Effector memory CD4-positive, alpha-beta T cell (primary cell): ENCODE results near the gene ADAM21.
"Not testable (repeated sequence)": the region's sequence is repeated elsewhere in the genome, so short reads cannot be mapped to it uniquely, and the experiment has no call there.

ENCODE experiments used
- DNase-seq, 3 donors: peaks; one replicate each; pipeline ENCODE4 v3.0.0-alpha.2; 2020
- H3K27ac ChIP-seq: 2 replicates; pipeline ENCODE4 v1.7.0; 2013; ENCODE audit warnings: mild to moderate bottlenecking, low read length, moderate library complexity; ENCODE audit not compliant: insufficient read depth, poor library complexity, severe bottlenecking
- H3K27me3 ChIP-seq: replicated peaks from 2 replicates; pipeline ENCODE4 v1.7.0; 2013; ENCODE audit warnings: mild to moderate bottlenecking, low read length; ENCODE audit not compliant: insufficient read depth, control insufficient read depth, poor library complexity, severe bottlenecking
- H3K36me3 ChIP-seq: 2 replicates; pipeline ENCODE4 v1.7.0; 2013; ENCODE audit warnings: mild to moderate bottlenecking, low read length, moderate library complexity; ENCODE audit not compliant: control insufficient read depth, insufficient read depth
- H3K4me1 ChIP-seq: 2 replicates; pipeline ENCODE4 v1.7.0; 2013; ENCODE audit warnings: low read length, mild to moderate bottlenecking; ENCODE audit not compliant: control insufficient read depth, insufficient read depth, poor library complexity, severe bottlenecking
- H3K4me3 ChIP-seq: 2 replicates; pipeline ENCODE4 v1.7.0; 2013; ENCODE audit warnings: low read length, low read depth, mild to moderate bottlenecking; ENCODE audit not compliant: insufficient read depth, poor library complexity, severe bottlenecking
- H3K9me3 ChIP-seq: 2 replicates; pipeline ENCODE4 v1.7.0; 2013; ENCODE audit warnings: mild to moderate bottlenecking, low read length, moderate library complexity; ENCODE audit not compliant: control insufficient read depth

ADAM21 gene

DNA sequence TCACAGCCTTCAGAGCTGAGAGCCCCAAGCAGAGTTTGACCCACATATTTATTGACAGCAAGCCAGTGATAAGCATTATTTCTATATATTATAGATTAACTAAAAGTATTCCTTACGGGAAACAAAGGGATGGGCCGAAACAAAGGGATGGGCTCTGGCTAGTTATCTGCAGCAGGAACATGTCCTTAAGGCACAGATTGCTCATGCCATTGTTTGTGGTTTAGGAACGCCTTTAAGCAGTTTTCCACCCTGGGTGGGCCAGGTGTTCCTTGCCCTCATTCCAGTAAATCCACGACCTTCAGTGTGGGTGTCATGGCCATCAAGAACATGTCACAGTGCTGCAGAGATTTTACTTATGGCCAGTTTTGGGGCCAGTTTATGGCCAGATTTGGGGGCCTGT is 25.4 kb upstream of the ADAM21 start:
- not testable (repeated sequence) for DNase-seq, H3K4me3 ChIP-seq, H3K9me3 ChIP-seq, H3K4me1 ChIP-seq, H3K27me3 ChIP-seq, H3K36me3 ChIP-seq, H3K27ac ChIP-seq

DNA sequence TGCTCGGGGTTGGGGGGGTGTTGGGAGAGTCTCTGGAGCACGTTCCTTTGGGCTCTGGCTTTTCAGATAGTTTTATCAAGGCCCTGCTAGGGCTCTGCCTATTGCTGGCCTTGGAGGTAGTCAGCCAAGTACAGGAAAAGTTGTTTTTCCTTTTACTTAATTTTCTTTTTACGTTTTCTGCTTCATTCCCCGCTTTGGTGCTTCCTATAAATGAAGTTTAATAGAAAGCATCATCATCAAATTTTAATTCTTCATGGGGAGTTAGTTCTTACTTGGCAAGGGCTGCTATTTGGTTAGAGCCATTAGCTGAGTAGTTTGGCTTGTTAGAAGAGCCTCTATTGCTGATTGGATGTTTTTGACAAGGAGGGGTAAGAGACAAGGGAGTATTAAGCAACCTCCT is 15.1 kb upstream of the ADAM21 start:
- H3K9me3 ChIP-seq: peaks cover 3% of the 10 kb centered on the region
- H3K4me1 ChIP-seq: no peaks in the 10 kb centered on the region

DNA sequence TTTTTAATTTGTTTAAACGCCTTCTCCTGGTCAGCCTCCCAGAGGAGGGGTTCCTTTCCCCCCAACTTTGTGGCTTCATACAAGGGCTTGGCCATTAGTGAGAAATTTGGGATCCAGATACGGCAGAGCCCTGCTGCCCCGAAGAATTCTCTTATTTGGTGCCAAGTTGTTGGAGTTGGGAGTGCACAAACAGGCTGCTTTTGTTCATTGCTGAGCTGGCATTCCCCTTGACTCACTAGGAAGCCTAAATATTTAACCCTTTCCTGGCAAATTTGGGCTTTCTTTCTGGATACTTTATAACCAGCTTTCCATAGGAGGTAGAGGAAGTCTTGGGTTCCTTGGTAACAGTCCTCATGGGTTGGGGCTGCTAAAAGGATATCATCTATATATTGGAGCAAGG is 10.3 kb upstream of the ADAM21 start:
- Histone ChIP-seq H3K27ac (no peak overlapping the region), H3K4me1 (no peaks in the 10 kb centered on the region), H3K4me3 (no peak overlapping the region), H3K27me3 (no peaks in the 10 kb centered on the region), H3K9me3 (peaks cover 15% of the 10 kb centered on the region), H3K36me3 (no peaks in the 10 kb centered on the region)
- no peak for DNase-seq

More for the DNA sequence above, 15.1 kb upstream of the ADAM21 start:
- no peak for DNase-seq
- Histone ChIP-seq H3K36me3 (no peaks in the 10 kb centered on the region), H3K27ac (no peak overlapping the region), H3K27me3 (no peaks in the 10 kb centered on the region), H3K4me3 (no peak overlapping the region)

DNA sequence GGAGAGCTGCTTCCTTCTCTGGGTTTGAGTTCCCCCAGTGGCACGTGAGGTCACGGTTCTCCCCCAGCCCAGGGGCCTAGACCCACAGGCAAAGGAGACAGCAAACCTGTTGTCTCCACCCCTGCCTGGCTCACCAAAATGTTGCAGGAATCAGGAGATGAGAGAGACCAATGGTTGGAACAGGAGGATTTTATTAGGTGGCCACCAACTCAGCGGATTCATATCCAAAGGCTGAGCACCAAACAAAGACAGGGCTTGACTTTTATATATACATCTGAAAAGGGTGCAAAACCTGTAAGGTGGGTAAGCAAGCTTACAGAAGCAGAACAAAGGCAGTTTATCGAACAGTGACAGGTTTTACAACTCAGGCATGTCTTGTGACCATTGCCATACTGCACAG is 9.2 kb upstream of the ADAM21 start:
- no peaks in the 10 kb centered on the region for H3K36me3 ChIP-seq
- H3K27ac ChIP-seq: no peak overlapping the region
- no peaks in the 10 kb centered on the region for H3K27me3 ChIP-seq
- H3K4me1 ChIP-seq: no peaks in the 10 kb centered on the region
- no peak for DNase-seq
- no peak overlapping the region for H3K4me3 ChIP-seq
- H3K9me3 ChIP-seq: peaks cover 15% of the 10 kb centered on the region

DNA sequence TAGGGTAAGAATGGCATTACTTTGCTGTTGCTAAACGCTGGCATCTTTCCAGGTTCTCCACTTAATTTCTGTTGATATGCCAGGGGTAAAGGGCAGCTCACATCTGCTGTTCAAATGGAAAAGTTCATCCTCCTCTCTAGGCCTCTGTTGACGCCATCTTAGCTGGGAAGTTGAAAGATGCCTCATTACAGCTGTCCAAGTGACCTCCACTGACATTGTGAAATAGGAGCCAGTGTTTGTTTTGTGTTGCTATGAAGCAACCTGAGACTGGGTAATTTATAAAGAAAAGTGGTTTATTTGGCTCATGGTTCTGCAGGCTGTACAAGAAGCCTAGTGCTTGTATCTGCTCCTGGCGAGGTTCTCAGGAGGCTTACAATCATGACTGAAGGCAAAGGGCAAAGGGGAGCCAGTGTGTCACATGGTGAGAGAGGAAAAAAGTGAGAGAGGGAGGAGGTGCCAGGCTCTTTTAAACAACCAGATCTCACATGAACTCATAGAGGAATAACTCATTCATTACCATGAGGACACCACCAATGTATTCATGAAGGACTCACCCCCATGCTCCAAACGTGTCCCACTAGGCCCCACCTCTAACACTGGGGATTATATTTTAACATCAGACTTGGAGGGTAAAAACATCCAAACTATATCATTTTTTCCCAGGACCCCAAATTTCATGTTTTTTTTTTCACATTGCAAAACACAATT is 3.2 kb upstream of the ADAM21 start:
- H3K4me3 ChIP-seq: no peak overlapping the region
- no peak overlapping the region for H3K27ac ChIP-seq
- DNase-seq: no peak
- H3K27me3 ChIP-seq: no peaks in the 10 kb centered on the region
- no peaks in the 10 kb centered on the region for H3K4me1 ChIP-seq
- H3K9me3 ChIP-seq: no peaks in the 10 kb centered on the region
- no peaks in the 10 kb centered on the region for H3K36me3 ChIP-seq

DNA sequence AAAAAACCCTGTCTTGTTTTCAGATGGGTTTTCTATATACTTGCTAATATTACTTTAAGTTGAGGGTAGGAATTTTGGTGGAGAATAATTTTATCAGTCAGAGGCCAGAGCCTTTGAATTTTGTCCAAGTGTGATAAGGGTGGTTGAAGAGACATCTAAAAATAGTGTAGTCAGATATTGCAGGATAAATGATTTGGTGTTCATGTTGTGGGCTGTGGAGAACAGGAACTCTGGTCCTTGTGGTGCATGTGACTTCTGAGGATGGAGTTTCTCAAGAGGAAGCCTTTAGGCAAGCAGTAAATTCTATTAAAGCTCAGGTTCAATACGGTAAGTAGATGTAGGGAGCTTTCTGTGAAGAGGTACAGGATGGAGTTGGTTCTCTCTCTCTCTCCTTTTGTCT is 2.8 kb downstream of the ADAM21 start:
- H3K4me1 ChIP-seq: no peaks in the 10 kb centered on the region
- no peaks in the 10 kb centered on the region for H3K36me3 ChIP-seq
- no peak for DNase-seq
- H3K4me3 ChIP-seq: no peak overlapping the region
- no peaks in the 10 kb centered on the region for H3K27me3 ChIP-seq
- H3K27ac ChIP-seq: no peak overlapping the region
- H3K9me3 ChIP-seq: no peaks in the 10 kb centered on the region

DNA sequence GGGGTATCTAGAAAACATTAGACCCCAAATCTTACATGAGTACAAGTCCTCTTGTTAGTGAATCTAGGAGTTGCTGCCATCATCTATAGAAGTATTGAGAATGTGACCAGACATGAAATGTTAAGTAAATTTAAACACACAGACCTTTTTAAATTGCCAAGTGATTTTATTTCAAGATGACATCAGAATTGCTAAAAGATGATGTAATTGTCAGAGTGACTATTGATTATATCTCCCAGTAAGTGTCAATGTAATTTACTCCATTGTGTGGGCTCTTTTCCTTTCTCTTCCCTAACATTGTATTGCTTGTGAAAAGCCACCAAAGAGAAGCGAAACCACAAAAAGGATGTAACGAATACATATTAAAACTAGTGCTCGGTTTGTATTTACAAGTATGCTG is 16.8 kb downstream of the ADAM21 start:
- Histone ChIP-seq H3K4me1 (no peaks in the 10 kb centered on the region), H3K27me3 (no peaks in the 10 kb centered on the region), H3K9me3 (no peaks in the 10 kb centered on the region), H3K36me3 (no peaks in the 10 kb centered on the region), H3K4me3 (no peak overlapping the region), H3K27ac (no peak overlapping the region)
- no peak for DNase-seq

DNA sequence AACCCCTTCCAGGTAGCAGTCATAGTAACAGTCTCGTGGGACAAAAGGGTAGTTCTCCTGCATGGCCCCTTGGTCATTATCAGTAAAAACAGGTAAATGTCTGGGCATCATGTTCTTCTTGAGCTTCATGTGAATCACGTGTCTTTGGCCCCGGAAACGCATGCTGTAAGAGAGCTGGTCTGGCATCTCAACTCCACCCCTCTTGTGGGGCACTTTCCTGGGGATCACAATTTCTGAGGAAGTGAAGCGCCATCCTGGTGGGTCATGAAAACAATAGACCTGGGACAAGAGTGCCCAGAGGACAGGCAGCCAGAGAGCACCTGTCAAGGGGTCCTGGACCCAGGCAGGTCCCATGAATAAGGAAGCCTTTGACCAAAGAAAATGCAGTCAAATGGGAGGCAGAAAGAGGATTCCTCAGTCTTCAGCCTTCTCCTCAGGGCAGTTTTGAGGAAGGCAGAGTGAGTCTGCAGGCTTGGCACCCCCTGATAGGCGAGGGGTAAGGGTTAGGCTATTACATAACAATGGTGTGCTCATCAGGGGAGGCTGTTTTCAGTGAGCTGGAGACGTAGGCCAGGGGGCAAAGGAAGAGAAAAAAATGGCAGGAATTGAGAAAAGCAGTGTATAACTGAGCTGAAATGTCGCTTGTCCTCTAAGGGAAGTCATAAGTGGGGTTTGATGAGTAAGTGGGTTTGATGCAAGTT is 19.0 kb downstream of the ADAM21 start:
- DNase-seq, H3K27ac ChIP-seq, H3K9me3 ChIP-seq: not testable (repeated sequence)

DNA sequence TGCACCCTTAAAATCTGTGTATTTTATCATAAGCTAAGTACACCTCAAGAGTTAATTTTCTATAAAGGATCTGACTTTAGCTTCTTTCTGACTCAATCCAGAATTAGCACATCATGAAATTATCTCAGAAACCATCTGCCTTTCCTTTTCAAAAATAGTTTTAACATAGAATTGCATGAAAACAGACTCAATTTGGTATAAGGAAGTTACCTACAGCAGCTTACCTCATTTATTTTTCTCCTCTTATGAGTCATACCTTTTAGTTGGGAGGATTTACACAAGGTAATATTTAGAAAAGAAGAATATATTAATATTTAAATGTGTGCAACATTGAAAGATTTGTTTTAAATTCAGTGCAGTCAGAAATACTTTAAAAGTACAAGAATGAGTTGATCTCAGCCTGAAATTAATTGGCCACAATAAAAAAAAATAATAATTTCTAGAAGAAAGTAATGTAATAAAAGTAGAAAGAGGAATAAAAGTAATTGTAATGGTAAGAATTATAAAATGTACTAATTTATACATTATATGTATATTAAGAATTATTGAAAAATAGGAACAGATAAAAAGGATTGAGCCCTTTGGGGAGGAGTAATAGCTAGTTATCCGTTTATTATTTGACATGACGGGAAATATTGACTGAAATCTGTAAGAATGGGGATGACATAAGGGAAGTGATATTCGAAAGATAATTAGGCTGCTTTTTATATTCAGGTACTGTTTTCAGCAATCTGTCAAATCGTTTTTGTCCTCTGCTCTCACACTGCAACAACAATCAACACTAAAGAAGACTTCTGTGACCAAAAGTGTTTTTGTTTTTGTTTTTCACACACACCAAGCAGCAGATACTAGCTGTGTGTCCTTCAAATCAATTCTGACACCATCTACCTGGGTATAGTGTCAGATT is 20.5 kb downstream of the ADAM21 start:
- Histone ChIP-seq H3K36me3 (no peaks in the 10 kb centered on the region), H3K4me3 (no peak overlapping the region), H3K27me3 (no peaks in the 10 kb centered on the region), H3K9me3 (no peaks in the 10 kb centered on the region), H3K4me1 (no peaks in the 10 kb centered on the region), H3K27ac (no peak overlapping the region)
- no peak for DNase-seq

More for the DNA sequence above, 19.0 kb downstream of the ADAM21 start:
- H3K27me3 ChIP-seq, H3K4me3 ChIP-seq, H3K36me3 ChIP-seq, H3K4me1 ChIP-seq: not testable (repeated sequence)

DNA sequence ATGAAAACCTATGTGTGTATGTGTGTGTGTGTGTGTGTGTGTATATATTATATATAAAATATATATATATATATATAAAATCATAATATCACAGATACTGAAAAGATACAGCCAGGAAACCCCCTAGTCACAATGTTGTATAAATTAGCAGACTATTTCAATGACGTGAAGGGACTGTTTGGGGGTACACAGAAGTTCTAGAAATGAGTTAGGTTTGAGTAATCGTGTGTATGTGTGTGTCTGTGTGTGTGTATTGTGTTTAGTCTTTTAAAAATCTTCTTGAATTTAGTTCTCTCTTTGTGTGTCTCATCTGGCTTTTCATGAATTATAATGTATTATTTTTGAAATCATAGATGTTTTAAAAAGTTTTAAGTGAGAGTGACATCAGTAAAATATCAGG is 21.9 kb downstream of the ADAM21 start:
- Histone ChIP-seq H3K27me3 (no peaks in the 10 kb centered on the region), H3K9me3 (no peaks in the 10 kb centered on the region), H3K4me3 (no peak overlapping the region), H3K36me3 (no peaks in the 10 kb centered on the region), H3K27ac (no peak overlapping the region), H3K4me1 (no peaks in the 10 kb centered on the region)
- DNase-seq: no peak
